GM21381 (cell line): ENCODE measurements around the gene BARHL1.
"Not testable (repeated sequence)": the region's sequence is repeated elsewhere in the genome, so short reads cannot be mapped to it uniquely, and the experiment has no call there.

Experiments
- ATAC-seq: cut with Tn5 transposase; IDR thresholded peaks from one replicate; pipeline ENCODE4 v1.9.1; 2021; ENCODE audit warnings: mild to moderate bottlenecking, moderate library complexity; ENCODE audit not compliant: unreplicated experiment

Gene BARHL1

GRCh38 chr9:132556235-132556634 lies 26.2 kb upstream of the BARHL1 start:
- no peak for ATAC-seq

GRCh38 chr9:132556714-132557113 lies 25.7 kb upstream of the BARHL1 start:
- no peak for ATAC-seq

DNA sequence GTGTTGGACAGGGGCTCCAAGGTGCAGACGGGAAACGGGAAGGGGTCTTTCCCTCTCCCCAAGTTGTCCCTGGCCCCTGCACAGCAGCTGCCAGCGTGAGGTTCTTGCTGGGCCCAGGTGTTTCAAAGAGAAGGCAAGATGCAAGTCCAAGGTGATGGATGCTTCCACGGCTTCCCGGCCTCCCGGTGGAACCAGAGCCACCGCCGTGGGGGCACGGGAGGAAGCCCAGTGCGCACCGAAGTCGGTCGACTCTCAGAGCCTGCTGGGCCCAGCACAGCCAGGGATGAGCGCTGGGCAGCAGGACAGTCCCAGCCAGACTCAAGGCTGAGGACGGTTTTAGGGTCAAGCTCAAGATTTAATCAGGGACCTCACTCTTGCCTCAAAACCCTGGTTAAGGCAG lies 25.2 kb upstream of the BARHL1 start:
- no peak for ATAC-seq

GRCh38 chr9:132559711-132560110 lies 22.7 kb upstream of the BARHL1 start:
- ATAC-seq, result no peak

DNA sequence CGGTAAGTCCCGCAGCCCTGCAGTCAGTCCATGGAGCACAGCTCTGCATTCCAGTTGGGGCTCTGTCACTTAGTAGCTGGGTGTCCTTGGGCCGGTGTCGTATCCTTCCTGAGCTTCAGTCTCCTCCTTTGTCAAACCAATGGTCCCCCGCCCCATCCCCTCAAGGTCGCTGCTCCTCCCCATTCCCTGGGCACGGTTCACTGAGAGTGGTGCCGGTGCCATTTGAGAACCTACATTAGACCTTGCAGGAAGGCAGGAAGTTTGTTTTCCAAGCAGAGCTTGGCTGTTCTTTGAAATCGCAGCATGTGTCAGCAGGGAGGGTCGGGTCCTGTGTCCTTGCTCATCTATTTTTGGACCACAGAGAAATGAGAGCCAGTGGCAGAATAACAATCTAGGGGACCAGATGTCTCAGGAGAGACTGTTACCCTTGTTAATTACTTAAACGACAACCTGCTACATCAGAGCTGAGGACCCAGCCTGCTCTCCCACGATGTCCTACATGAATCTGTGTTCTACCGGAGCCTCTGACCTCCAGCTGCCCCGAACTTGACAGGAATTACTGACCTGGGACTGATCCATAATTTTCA lies 21.7 kb upstream of the BARHL1 start:
- no peak for ATAC-seq

- no peak for ATAC-seq
Observed at GRCh38 chr9:132562306-132562573, 20.2 kb upstream of the BARHL1 start.

GRCh38 chr9:132564526-132564925 lies 17.9 kb upstream of the BARHL1 start:
- ATAC-seq, result no peak

- ATAC-seq, result not testable (repeated sequence)
Observed at GRCh38 chr9:132568787-132569186, 13.6 kb upstream of the BARHL1 start.

DNA sequence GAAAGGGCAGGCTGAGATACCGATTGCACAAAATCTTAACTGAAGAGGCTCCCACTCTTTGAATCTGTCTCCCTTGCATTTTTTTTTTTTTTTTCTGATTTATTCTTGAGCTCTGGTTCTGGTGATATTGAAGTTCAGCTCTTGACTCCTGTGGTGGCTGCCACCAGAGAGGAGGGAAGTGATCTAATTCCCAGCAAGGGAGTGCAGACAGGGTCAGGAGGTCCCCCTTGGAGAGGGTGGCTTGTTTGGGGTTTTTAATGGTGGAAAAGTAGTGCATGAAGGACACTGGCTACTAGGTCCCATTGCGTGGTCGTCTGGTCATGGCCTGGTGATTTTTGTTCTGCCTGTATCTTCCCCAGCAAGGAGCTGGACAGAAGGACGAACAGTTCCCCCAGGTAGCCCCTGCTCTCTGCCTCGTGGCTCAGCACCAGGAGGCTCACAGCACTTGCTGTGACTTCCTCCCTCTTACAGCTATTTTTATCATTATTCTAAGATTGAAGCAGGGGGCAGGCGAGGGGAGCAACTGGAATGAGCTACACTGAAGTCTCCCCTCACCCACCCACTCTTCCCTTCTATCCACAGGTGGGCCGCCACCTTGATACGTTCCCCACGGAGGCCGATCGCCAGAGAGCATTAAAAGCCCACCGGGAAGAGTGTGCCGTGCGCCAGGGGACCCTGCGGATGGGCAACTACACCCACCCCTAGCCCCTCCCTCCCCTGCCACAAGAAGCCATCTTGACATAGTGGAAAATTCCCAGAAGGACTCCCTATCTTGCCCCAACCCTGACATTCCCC lies 10.4 kb upstream of the BARHL1 start:
- ATAC-seq, result no peak

GRCh38 chr9:132572921-132573320 lies 9.5 kb upstream of the BARHL1 start:
- ATAC-seq, result no peak

GRCh38 chr9:132575005-132575609 lies 7.3 kb upstream of the BARHL1 start:
- no peak for ATAC-seq

DNA sequence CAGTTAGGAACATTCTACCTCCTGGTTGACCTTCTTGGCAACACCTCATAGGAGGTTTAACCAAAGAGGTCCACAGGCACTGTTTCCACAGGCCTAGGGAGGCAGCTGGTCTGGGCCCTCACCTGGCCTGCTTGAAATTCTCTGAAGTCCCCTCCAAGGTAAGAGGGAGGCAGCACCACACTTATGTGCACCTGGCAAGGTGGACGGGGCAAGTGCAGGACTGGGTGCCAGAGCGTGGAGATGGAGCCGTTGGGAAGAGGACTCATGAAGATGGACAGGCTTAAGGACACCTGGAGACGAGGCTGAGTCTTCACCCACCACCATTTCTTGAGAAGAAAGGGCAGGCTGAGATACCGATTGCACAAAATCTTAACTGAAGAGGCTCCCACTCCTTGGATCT lies 6.6 kb upstream of the BARHL1 start:
- no peak for ATAC-seq

DNA sequence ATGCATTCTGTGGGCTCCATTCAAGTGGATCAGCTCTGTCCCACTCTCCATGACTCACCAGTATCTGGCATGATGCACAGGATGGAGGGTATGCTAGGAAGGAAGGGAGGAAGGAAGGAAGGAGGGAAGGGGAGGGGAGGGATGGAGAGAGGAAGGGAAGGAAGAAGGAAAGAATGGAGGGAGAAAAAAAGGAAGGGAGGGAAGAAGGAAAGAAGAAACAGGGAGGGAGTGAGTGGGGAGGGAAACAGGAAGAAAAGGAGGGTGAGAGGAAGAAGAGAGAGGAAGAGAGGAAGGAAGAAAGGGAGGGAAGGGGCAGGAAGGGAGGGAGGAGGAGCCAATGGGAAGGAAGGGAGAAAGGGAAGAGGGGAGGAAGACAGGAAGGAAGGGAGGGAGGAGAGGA lies 5.3 kb upstream of the BARHL1 start:
- no peak for ATAC-seq

DNA sequence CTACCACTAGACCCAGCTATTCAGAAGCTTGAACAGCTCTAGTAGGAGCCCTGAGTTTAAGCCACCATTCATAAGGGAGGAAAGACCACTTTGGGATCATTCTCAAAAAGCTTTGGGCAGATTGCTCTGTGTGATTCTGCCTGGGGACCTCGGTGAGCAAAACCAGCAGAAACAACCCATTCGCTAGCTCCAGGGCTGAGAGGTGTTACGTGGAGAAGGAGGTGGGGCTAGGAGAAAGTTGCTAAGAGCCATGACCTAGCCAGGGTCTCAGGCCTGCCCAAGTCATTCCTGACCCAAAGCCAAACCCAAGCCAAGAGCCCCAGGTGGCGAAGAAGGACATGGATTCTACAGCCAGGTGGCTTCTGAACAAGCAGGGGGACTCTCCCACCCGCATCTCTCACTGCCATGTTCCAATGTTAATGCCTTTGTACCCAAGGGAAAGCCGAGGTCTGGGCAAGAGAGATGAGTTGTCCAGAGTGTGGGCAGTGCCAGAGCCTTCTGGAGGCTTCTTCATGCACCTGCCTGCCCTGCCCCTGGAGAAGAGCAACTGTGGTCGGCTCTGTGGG lies 4.0 kb upstream of the BARHL1 start:
- no peak for ATAC-seq

- ATAC-seq, result no peak
Observed at GRCh38 chr9:132579427-132579798, 3.0 kb upstream of the BARHL1 start.

DNA sequence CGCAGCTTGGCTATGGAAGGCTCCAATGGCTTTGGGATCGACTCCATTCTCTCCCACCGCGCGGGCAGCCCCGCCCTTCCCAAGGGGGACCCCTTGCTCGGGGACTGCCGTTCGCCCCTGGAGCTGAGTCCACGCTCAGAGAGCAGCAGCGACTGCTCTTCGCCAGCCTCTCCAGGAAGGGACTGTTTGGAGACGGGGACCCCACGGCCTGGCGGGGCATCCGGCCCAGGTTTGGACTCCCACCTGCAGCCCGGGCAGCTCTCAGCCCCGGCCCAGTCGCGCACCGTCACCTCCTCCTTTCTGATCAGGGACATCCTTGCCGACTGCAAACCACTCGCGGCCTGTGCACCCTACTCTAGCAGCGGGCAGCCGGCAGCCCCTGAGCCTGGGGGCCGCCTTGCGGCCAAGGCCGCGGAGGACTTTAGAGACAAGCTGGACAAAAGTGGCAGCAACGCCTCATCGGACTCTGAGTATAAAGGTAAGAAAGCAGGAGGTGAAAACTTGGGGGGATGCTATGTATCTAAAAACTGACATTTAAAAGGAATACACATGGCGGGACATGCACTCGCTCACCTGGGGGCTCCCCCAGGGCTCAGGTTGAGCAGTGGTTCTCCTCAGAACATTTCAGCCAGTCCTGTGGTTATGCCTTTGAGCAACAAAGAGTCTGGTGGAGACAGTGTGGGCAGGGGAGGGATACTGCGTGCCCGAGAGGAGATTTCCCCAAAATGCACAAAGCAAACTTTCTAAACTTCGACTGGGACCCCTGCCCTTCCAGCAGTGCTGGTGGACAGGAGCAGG lies 579 bp downstream of the BARHL1 start:
- ATAC-seq, result no peak

DNA sequence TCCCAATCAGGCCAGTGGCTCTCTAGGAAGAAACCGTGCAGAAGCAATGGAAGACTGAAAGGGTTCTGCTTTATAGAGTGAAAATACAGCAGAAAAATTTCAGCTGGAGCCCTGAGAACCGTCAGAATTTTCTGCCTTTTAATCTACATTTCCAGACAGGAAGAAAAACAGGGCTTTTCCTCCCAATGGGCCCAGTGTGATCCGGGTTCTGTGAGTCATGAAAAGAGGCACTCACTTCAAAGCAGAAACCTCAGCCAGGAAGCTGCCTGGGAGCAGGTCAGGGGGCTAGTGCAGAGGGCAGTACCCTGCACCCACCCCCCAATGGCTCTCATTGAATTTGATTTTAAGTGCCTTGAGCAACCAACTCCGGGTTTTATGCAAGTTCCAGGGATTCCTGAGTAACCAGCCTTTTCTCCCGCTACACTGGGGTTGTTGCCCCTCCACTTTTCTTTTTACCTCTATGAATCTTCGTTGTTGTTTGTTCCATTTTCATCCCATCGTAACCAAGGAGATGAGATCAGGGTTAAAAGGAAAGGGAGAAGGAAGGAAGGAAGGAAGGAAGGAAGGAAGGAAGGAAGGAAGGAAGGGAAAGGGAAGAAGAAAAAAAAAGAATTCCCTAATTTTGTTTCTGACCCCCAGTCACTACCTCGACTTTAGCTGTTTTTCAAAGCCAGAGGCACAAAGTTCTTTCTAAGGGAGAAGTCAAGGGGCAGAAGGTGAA lies 1.3 kb downstream of the BARHL1 start:
- ATAC-seq, result no peak

DNA sequence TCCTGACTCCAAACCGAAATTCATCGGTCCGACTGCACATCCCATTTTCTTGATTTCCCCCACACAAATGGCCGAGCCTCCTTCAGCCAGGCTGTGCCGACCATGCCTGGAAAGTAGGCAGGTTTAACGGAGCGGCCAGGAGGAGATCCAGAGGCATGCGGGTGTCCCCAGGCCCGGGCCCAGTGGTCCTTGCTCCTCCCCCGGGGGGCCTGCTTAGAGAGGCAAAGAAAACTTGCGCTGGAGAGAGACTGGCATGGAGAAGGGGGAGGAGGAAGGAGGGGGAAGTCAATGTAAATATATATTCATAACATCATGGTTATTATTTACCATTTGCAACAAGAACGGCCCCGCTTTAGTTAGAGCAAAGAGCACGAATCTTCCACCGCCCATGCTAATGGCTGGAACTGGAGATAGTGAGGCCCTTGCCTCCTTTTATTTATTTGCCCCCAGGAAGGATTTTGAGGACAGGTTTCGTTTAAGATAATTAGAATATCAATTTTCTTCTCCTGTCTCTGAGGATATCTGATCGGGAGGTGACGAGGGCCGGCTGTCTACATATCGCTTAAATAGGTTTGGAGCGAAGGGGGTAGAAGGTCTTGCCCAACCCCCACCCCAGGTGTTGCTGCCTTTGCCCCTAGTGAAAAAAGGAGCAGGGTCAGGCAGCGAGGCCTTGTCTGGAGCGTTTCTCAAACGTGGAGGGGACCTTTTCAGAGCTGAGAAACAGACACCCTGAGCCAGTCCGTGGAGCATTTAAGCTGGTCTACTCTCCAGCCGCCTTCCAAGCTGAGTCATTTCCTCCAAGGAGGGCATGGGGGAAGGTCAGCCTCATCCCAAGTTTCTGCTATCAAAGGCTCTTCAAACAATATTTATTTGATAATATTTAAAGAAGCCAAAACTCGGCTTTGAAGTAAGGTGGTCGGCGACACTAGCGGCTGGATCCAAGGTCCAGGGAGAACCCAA lies 2.5 kb downstream of the BARHL1 start:
- no peak for ATAC-seq

- ATAC-seq, result no peak
Observed at GRCh38 chr9:132585954-132586829, 3.8 kb downstream of the BARHL1 start.
